Activated naive CD8-positive, alpha-beta T cell treated with anti-CD3 and anti-CD28 coated beads, Interleukin-2, amount 10 ng/mL, durations not matched to agents 7 days and 5 days (primary cell): ENCODE measurements around the gene RGS19. TPM values are rescaled to one million over a fixed set of nuclear protein-coding genes. Genes with fewer than 3 reads are reported as not detected.

ENCODE experiments used
- ATAC-seq: fragments of 150-1000 bp; cut with Tn5 transposase; one replicate; pipeline ENCODE4 v1.10.0; 2021; ENCODE audit warnings: low read depth, moderate library complexity
- POLR2A ChIA-PET: fragments of 350-600 bp; sonication (Branson Sonifier 250); formaldehyde crosslinking; loops from one replicate; lab custom pipeline; 2021; ENCODE audit warnings: antibody characterized with exemption; lab: Charles Lee
- DNase-seq: peaks from one replicate; pipeline ENCODE4 v3.0.0; 2021
- H3K27ac Mint-ChIP-seq: one replicate; pipeline ENCODE4 v1.8.0; 2022; ENCODE audit warnings: mild to moderate bottlenecking, mixed read lengths
- H3K27me3 Mint-ChIP-seq: one replicate; pipeline ENCODE4 v1.8.0; 2022; ENCODE audit warnings: mild to moderate bottlenecking, moderate library complexity, mixed read lengths
- H3K36me3 Mint-ChIP-seq: one replicate; pipeline ENCODE4 v1.8.0; 2021; ENCODE audit warnings: mild to moderate bottlenecking, mixed read lengths
- H3K4me1 Mint-ChIP-seq: one replicate; pipeline ENCODE4 v1.8.0; 2021; ENCODE audit warnings: mixed read lengths
- H3K4me3 Mint-ChIP-seq: one replicate; pipeline ENCODE4 v1.8.0; 2022; ENCODE audit warnings: mild to moderate bottlenecking, moderate library complexity, mixed read lengths
- H3K9me3 Mint-ChIP-seq: one replicate; pipeline ENCODE4 v1.8.0; 2021; ENCODE audit warnings: mixed read lengths
- microRNA-seq: library from miRNA; unstranded; fragments of <30 nt; microRNA quantifications from one replicate; pipeline ENCODE4 v1.2.0, GENCODE V29; 2022
- total RNA-seq, 2 experiments: library from RNA; stranded (reverse); gene quantifications; one replicate each; pipeline ENCODE4 v1.2.3, GENCODE V29; 2021

Gene RGS19
- total RNA-seq, 2 experiments from 2014 or later: 95.1 to 106 TPM

- ATAC-seq (no peak), DNase-seq (no peak)
- Mint-ChIP-seq H3K27me3 (no peaks in the 10 kb centered on the region), H3K4me3 (no peak overlapping the region), H3K27ac (no peak overlapping the region), H3K9me3 (no peaks in the 10 kb centered on the region), H3K4me1 (peaks cover 33% of the 10 kb centered on the region), H3K36me3 (peaks cover 10% of the 10 kb centered on the region)
- POLR2A ChIA-PET: interaction anchor here (0.5 to 0.6 kb wide), 2 partner anchors 10 to 13 kb away, joined by 3 read pairs; no protein-coding TSS in a partner anchor
Observed at GRCh38 chr20:64031822-64032314, 47.5 kb downstream of the RGS19 start.

- H3K27ac Mint-ChIP-seq: no peak overlapping the region
- ATAC-seq (no peak), DNase-seq (no peak)
- POLR2A ChIA-PET: no interaction called here
- peaks cover 10% of the 10 kb centered on the region for H3K36me3 Mint-ChIP-seq
- H3K4me3 Mint-ChIP-seq: no peak overlapping the region
- no peaks in the 10 kb centered on the region for H3K9me3 Mint-ChIP-seq
- peaks cover 23% of the 10 kb centered on the region for H3K4me1 Mint-ChIP-seq
- H3K27me3 Mint-ChIP-seq: no peaks in the 10 kb centered on the region
Observed at GRCh38 chr20:64030371-64031134, 48.8 kb downstream of the RGS19 start.

GRCh38 chr20:64029293-64030117 is 49.8 kb downstream of the RGS19 start:
- Mint-ChIP-seq H3K9me3 (no peaks in the 10 kb centered on the region), H3K4me1 (peaks cover 14% of the 10 kb centered on the region), H3K4me3 (no peak overlapping the region), H3K36me3 (peaks cover 12% of the 10 kb centered on the region), H3K27me3 (no peaks in the 10 kb centered on the region), H3K27ac (no peak overlapping the region)
- POLR2A ChIA-PET: no interaction called here
- ATAC-seq (no peak), DNase-seq (no peak)

GRCh38 chr20:64027981-64028685 is 51.2 kb downstream of the RGS19 start:
- Mint-ChIP-seq H3K27ac (peak overlapping the region; percentile 43), H3K4me1 (peaks cover 4% of the 10 kb centered on the region), H3K9me3 (no peaks in the 10 kb centered on the region), H3K4me3 (no peak overlapping the region), H3K36me3 (peaks cover 14% of the 10 kb centered on the region), H3K27me3 (no peaks in the 10 kb centered on the region)
- DNase-seq (no peak), ATAC-seq (no peak)
- POLR2A ChIA-PET: interaction anchor here (0.8 to 1.1 kb wide), 2 partner anchors 10 to 13 kb away, joined by 3 to 4 read pairs; no protein-coding TSS in a partner anchor

GRCh38 chr20:64025826-64026412 is 53.4 kb downstream of the RGS19 start:
- Mint-ChIP-seq H3K27ac (no peak overlapping the region), H3K9me3 (no peaks in the 10 kb centered on the region), H3K4me3 (no peak overlapping the region), H3K27me3 (no peaks in the 10 kb centered on the region), H3K36me3 (peaks cover 27% of the 10 kb centered on the region), H3K4me1 (peaks cover 2% of the 10 kb centered on the region)
- POLR2A ChIA-PET: no interaction called here
- no peak for DNase-seq
- no peak for ATAC-seq

- Mint-ChIP-seq H3K4me3 (no peak overlapping the region), H3K9me3 (no peaks in the 10 kb centered on the region), H3K27me3 (no peaks in the 10 kb centered on the region), H3K27ac (no peak overlapping the region), H3K36me3 (peaks cover 25% of the 10 kb centered on the region), H3K4me1 (peaks cover 2% of the 10 kb centered on the region)
- DNase-seq (no peak), ATAC-seq (no peak)
- POLR2A ChIA-PET: no interaction called here
Observed at GRCh38 chr20:64025101-64025825, 54.1 kb downstream of the RGS19 start.

- H3K9me3 Mint-ChIP-seq: no peaks in the 10 kb centered on the region
- POLR2A ChIA-PET: no interaction called here
- ATAC-seq: no peak
- no peaks in the 10 kb centered on the region for H3K27me3 Mint-ChIP-seq
- no peak overlapping the region for H3K4me3 Mint-ChIP-seq
- H3K4me1 Mint-ChIP-seq: peaks cover 5% of the 10 kb centered on the region
- no peak for DNase-seq
- peaks cover 28% of the 10 kb centered on the region for H3K36me3 Mint-ChIP-seq
- no peak overlapping the region for H3K27ac Mint-ChIP-seq
Observed at GRCh38 chr20:64024141-64024990, 55.0 kb downstream of the RGS19 start.

- DNase-seq (no peak), ATAC-seq (no peak)
- Mint-ChIP-seq H3K9me3 (no peaks in the 10 kb centered on the region), H3K27ac (no peak overlapping the region), H3K4me1 (peaks cover 5% of the 10 kb centered on the region), H3K4me3 (no peak overlapping the region), H3K27me3 (no peaks in the 10 kb centered on the region), H3K36me3 (peaks cover 32% of the 10 kb centered on the region)
- POLR2A ChIA-PET: no interaction called here
Observed at GRCh38 chr20:64023361-64024140, 55.8 kb downstream of the RGS19 start.

Small RNAs within 50 kb of the gene (microRNA-seq; reads per million reads assigned to microRNA genes)
- gene MIR6813: not detected

Other genes with a start within 250 kb of the RGS19 start
- under 1 TPM; 0.11 to 0.25 TPM for gene ZBTB46, start 248.3 kb downstream of the RGS19 start, total RNA-seq
- gene ABHD16B, start 218.0 kb downstream of the RGS19 start, total RNA-seq: not detected
- gene TPD52L2, start 214.2 kb downstream of the RGS19 start, total RNA-seq: 10 to 100 TPM; 37.9 to 39.5 TPM
- 10 to 100 TPM; 48.3 to 49.2 TPM for gene DNAJC5, start 184.4 kb downstream of the RGS19 start, total RNA-seq
- gene UCKL1, start 123.1 kb downstream of the RGS19 start, total RNA-seq: 10 to 100 TPM; 45.0 to 48.4 TPM
- 10 to 100 TPM; 15.4 TPM for gene ZNF512B, start 109.6 kb downstream of the RGS19 start, total RNA-seq
- gene SAMD10, start 99.9 kb downstream of the RGS19 start, total RNA-seq: 10 to 100 TPM; 16.2 to 18.8 TPM
- 10 to 100 TPM; 76.7 to 78.4 TPM for gene PRPF6, start 98.4 kb downstream of the RGS19 start, total RNA-seq
- 1 to 10 TPM; 9.7 to 9.8 TPM for gene C20orf204, start 43.3 kb downstream of the RGS19 start, total RNA-seq
- under 1 TPM; 0.30 to 0.51 TPM for gene SOX18, start 29.9 kb downstream of the RGS19 start, total RNA-seq
- gene TCEA2, start 16.3 kb downstream of the RGS19 start, total RNA-seq: 10 to 100 TPM; 65.3 to 74.9 TPM
- gene OPRL1, start 564 bp upstream of the RGS19 start, total RNA-seq: 1 to 10 TPM; 1.8 to 2.6 TPM
- gene LKAAEAR1, start 4.9 kb upstream of the RGS19 start, total RNA-seq: 1 to 10 TPM in 1 of 2 experiments, under 1 TPM in 1; 0.57 to 1.1 TPM
- not detected for gene NPBWR2, start 28.0 kb upstream of the RGS19 start, total RNA-seq
- gene MYT1, start 84.9 kb upstream of the RGS19 start, total RNA-seq: under 1 TPM in 1 of 2 experiments, not detected in 1; 0.06 TPM
- 10 to 100 TPM; 74.5 to 83.1 TPM for gene PCMTD2, start 176.2 kb upstream of the RGS19 start, total RNA-seq